MCF 10A (cell line): Measurements from ENCODE around the gene RGS9BP. TPM values are rescaled to one million over a fixed set of nuclear protein-coding genes. Genes with fewer than 3 reads are reported as not detected.

Experiments used
- BruUV-seq: library from RNA; stranded (reverse); fragments of 400-500 nt; replicated peaks from 2 replicates; lab custom pipeline; 2021; lab: Mats Ljungman, UMichigan
- CTCF ChIA-PET: fragments of 300-600 bp; sonication (Branson Sonifier 250); formaldehyde crosslinking; extraction: SDS; loops from one replicate; lab custom pipeline; 2021; ENCODE audit warnings: antibody characterized with exemption, inconsistent platforms; lab: Yijun Ruan, JAX
- POLR2A ChIA-PET: fragments of 300-600, 350-650 bp; sonication (Branson Sonifier 250); formaldehyde crosslinking; extraction: SDS; loops from one replicate; lab custom pipeline; 2020; ENCODE audit warnings: antibody characterized with exemption, inconsistent platforms; lab: Yijun Ruan, JAX
- DNase-seq: peaks from one replicate; pipeline ENCODE4 v3.0.0-alpha.2; 2018; ENCODE audit not compliant: unreplicated experiment
- H3K27ac Mint-ChIP-seq: one replicate; pipeline ENCODE4 v1.8.0; 2022; ENCODE audit warnings: mild to moderate bottlenecking, low read depth, mixed read lengths; ENCODE audit not compliant: unreplicated experiment
- H3K27me3 Mint-ChIP-seq: one replicate; pipeline ENCODE4 v1.8.0; 2022; ENCODE audit warnings: mixed read lengths; ENCODE audit not compliant: insufficient read depth, unreplicated experiment
- H3K36me3 Mint-ChIP-seq: one replicate; pipeline ENCODE4 v1.8.0; 2022; ENCODE audit warnings: mild to moderate bottlenecking, moderate library complexity, mixed read lengths; ENCODE audit not compliant: insufficient read depth, unreplicated experiment
- H3K4me1 Mint-ChIP-seq: one replicate; pipeline ENCODE4 v1.8.0; 2022; ENCODE audit warnings: mixed read lengths; ENCODE audit not compliant: insufficient read depth, unreplicated experiment
- H3K4me3 Mint-ChIP-seq: one replicate; pipeline ENCODE4 v1.8.0; 2022; ENCODE audit warnings: mild to moderate bottlenecking, moderate library complexity, mixed read lengths; ENCODE audit not compliant: unreplicated experiment
- H3K9me3 Mint-ChIP-seq: one replicate; pipeline ENCODE4 v1.8.0; 2022; ENCODE audit warnings: mixed read lengths; ENCODE audit not compliant: unreplicated experiment
- intact Hi-C: fragments of 100-400 bp; cut with micrococcal nuclease; formaldehyde crosslinking; loops from 2 replicates; pipeline ENCODE4 v1.14.1; 2022
- total RNA-seq: library from RNA; stranded (reverse); gene quantifications from 2 replicates; pipeline ENCODE4 v1.2.3, GENCODE V29; 2022
- TF ChIP-seq, protein P1 (sequence below): fragments of 200-600 bp; IDR thresholded peaks from one replicate; pipeline ENCODE4 v1.8.0; 2022; ENCODE audit warnings: antibody characterized with exemption, mild to moderate bottlenecking; ENCODE audit not compliant: unreplicated experiment

Gene RGS9BP
- total RNA-seq, 1 experiment from 2014 or later = 0.16 TPM

DNA sequence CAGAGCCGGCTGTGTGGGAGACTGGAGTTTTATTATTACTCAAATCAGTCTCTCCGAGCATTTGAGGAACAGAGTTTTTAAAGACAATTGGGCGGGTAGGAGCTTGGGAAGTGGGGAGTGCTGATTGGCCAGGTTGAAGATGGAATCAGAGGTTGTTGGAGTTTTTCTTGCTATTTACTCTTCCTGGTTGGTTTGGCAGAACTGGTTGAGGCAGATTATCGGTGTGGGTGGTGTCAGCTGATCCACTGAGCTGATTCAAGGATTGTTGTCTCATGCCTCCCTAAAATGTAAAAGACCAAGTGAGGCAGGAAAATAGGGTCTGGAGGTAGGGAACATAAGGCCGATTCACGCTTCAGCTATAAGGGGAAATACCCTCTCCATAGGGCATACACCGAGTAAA is 42.6 kb downstream of the RGS9BP start:
- Mint-ChIP-seq H3K4me3 (no peak overlapping the region), H3K27ac (no peak overlapping the region)
- CTCF ChIA-PET = interaction anchor here (0.6 to 0.7 kb wide), 3 partner anchors 14 to 437 kb away, joined by 3 read pairs; no protein-coding TSS in a partner anchor

DNA sequence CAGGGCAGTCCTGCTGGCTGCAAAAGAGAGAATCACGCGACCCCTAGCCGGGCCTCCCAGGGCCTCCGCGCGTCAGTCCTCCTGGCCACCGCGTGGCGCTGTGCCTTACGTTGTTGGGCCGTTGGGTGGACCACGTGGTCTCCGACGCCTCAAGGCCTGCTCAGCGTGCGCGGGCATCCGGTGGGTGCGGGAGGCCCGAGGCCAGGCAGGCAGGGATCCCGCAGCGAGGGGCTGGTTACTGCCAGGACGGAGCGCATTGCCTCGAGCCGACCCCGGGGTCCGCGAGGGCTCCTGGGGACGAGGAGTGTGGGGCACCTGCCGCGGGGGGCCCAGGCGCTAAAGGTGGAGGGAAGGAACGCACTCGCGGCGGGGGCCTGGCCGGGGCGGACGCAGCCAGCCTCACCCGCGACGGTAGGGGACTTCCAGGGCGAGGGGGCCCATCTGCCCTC is 44.0 kb downstream of the RGS9BP start, which contains the start of gene TDRD12:
Gene TDRD12 (plus strand): TSS at position 157 of the 449 bp plus-strand sequence. CDS start 306 bp downstream, outside the sequence.
- no peak within 1 kb of the TSS for H3K4me3 Mint-ChIP-seq
- POLR2A ChIA-PET = no interaction called here
- H3K36me3 Mint-ChIP-seq = peaks cover 16% of the 10 kb centered on the region
- CTCF ChIA-PET = no interaction called here
- H3K27me3 Mint-ChIP-seq = no peaks in the 10 kb centered on the region
- no peak for DNase-seq
- no TSS peak for BruUV-seq
- H3K9me3 Mint-ChIP-seq = no peaks in the 10 kb centered on the region
- H3K4me1 Mint-ChIP-seq = no peaks in the 10 kb centered on the region
- H3K27ac Mint-ChIP-seq = no peak within 1 kb of the TSS
- intact Hi-C loops = no loop called here
- TF ChIP-seq, protein P1, sequence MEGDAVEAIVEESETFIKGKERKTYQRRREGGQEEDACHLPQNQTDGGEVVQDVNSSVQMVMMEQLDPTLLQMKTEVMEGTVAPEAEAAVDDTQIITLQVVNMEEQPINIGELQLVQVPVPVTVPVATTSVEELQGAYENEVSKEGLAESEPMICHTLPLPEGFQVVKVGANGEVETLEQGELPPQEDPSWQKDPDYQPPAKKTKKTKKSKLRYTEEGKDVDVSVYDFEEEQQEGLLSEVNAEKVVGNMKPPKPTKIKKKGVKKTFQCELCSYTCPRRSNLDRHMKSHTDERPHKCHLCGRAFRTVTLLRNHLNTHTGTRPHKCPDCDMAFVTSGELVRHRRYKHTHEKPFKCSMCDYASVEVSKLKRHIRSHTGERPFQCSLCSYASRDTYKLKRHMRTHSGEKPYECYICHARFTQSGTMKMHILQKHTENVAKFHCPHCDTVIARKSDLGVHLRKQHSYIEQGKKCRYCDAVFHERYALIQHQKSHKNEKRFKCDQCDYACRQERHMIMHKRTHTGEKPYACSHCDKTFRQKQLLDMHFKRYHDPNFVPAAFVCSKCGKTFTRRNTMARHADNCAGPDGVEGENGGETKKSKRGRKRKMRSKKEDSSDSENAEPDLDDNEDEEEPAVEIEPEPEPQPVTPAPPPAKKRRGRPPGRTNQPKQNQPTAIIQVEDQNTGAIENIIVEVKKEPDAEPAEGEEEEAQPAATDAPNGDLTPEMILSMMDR = no peak

More for the DNA sequence above, 42.6 kb downstream of the RGS9BP start:
- Mint-ChIP-seq H3K36me3 (peaks cover 30% of the 10 kb centered on the region), H3K27me3 (no peaks in the 10 kb centered on the region), H3K9me3 (no peaks in the 10 kb centered on the region), H3K4me1 (no peaks in the 10 kb centered on the region)
- POLR2A ChIA-PET = interaction anchor here (0.7 kb wide), 1 partner anchor 82 kb away, joined by 3 read pairs; no protein-coding TSS in a partner anchor
- TF ChIP-seq, protein P1 = no peak
- no peak for DNase-seq
- intact Hi-C loops = no loop called here
- BruUV-seq = no TSS peak

DNA sequence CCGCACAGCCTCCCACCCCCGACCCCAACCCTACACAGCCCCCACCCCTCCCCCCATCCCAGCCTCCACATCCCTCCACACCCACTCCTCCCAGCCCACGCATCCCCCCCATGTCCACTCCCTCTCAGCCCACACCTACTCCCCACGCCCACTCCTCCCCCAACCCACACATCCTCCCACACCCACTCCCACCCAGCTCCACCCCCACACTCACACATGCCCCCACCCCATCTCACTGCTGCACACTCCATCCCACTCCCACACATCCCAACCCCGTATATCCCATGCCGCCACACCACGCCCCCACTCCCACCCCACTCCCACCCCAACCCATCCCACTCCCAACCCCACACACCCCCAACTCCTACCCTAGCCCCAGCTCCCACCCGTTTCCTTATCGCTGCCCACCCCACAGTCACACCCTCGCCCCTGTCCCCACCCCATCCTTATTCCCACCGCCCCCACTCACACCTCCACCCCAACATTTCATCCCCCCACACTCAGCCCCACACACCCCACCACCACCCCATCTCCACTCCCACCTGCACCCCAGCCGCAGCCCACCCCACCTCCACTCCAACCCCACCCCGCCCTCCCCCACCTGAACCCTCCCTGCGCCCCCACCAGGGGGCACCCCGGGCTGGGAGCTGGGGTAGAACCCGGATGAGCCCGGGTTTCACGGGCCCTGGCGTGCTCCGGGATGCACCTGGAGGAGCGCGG is 44.7 kb downstream of the RGS9BP start:
- peaks cover 10% of the 10 kb centered on the region for H3K36me3 Mint-ChIP-seq
- DNase-seq = no peak
- no peaks in the 10 kb centered on the region for H3K27me3 Mint-ChIP-seq
- BruUV-seq = no TSS peak
- H3K27ac Mint-ChIP-seq = no peak overlapping the region
- ChIA-PET CTCF (no interaction called here), POLR2A (no interaction called here)
- intact Hi-C loops = no loop called here
- H3K9me3 Mint-ChIP-seq = no peaks in the 10 kb centered on the region
- no peak overlapping the region for H3K4me3 Mint-ChIP-seq
- TF ChIP-seq, protein P1 = no peak
- H3K4me1 Mint-ChIP-seq = no peaks in the 10 kb centered on the region

DNA sequence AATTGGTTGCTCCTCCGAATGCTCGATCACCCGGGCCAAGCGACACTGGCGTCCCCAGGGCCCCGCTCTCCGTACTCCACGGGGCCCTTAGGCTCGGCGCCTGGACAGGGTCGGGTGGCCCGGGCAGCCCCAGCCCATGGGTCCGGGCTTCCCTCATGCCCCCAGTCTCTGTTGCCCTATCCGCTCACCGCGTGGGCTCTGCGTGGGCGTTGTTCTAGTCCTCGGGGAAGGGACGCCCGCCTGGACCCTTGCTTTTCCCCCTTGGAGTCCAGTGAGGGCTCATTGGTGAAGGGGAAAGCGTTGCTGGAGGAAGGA is 45.2 kb downstream of the RGS9BP start:
- BruUV-seq = no TSS peak
- ChIA-PET CTCF (no interaction called here), POLR2A (no interaction called here)
- no peak for DNase-seq
- intact Hi-C loops = no loop called here
- peaks cover 8% of the 10 kb centered on the region for H3K36me3 Mint-ChIP-seq
- no peaks in the 10 kb centered on the region for H3K9me3 Mint-ChIP-seq
- no peak overlapping the region for H3K27ac Mint-ChIP-seq
- TF ChIP-seq, protein P1 = no peak
- H3K4me1 Mint-ChIP-seq = no peaks in the 10 kb centered on the region
- H3K27me3 Mint-ChIP-seq = no peaks in the 10 kb centered on the region
- no peak overlapping the region for H3K4me3 Mint-ChIP-seq

Other genes starting within 250 kb of the RGS9BP start
- 261 and 290 TPM in 2 replicates for gene PDCD5, start 94.7 kb upstream of the RGS9BP start, total RNA-seq
- gene ANKRD27, start 668 bp upstream of the RGS9BP start, total RNA-seq = 28.4 and 30.1 TPM in 2 replicates
- gene NUDT19, start 16.0 kb downstream of the RGS9BP start, total RNA-seq = 29.4 and 33.4 TPM in 2 replicates
- gene TDRD12, start 43.9 kb downstream of the RGS9BP start, total RNA-seq = 0.14 and 0.20 TPM in 2 replicates
- not detected in 2 replicates for gene SLC7A9, start 193.9 kb downstream of the RGS9BP start, total RNA-seq